ENCODE data around the gene CAP2.
"Not testable (repeated sequence)": the region's sequence is repeated elsewhere in the genome, so short reads cannot be mapped to it uniquely, and the experiment has no call there.

CAP2 gene

DNA sequence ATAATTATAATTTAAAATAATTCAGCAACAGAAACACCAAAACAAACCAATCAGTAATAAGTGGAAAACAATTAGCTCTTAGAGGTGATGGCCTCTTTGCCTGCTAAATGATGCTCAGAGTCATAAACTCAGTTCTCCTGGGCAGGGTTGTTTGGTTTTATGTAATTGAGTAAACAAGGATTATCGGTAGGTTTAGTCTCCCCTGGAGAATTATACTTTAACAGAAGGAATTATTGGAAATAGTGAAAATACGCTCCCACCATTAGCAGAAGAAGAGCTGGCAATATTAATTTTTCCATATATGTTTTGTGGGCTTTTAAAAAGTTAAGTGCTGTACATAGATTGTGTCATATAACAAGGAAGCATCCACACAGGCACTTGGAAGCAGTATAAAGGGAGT is 27.0 kb downstream of the CAP2 start:
- no peak overlapping the region for H3K4me3 ChIP-seq (replicated peaks; ENCODE audit: low read depth, low read length)
- TF ChIP-seq, protein P1, sequence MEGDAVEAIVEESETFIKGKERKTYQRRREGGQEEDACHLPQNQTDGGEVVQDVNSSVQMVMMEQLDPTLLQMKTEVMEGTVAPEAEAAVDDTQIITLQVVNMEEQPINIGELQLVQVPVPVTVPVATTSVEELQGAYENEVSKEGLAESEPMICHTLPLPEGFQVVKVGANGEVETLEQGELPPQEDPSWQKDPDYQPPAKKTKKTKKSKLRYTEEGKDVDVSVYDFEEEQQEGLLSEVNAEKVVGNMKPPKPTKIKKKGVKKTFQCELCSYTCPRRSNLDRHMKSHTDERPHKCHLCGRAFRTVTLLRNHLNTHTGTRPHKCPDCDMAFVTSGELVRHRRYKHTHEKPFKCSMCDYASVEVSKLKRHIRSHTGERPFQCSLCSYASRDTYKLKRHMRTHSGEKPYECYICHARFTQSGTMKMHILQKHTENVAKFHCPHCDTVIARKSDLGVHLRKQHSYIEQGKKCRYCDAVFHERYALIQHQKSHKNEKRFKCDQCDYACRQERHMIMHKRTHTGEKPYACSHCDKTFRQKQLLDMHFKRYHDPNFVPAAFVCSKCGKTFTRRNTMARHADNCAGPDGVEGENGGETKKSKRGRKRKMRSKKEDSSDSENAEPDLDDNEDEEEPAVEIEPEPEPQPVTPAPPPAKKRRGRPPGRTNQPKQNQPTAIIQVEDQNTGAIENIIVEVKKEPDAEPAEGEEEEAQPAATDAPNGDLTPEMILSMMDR (IDR thresholded peaks at IDR 0.05; ENCODE audit: low read depth, low read length, missing control alignments) = no peak
- no peak for DNase-seq (ENCODE audit: extremely low read depth, low read depth)

DNA sequence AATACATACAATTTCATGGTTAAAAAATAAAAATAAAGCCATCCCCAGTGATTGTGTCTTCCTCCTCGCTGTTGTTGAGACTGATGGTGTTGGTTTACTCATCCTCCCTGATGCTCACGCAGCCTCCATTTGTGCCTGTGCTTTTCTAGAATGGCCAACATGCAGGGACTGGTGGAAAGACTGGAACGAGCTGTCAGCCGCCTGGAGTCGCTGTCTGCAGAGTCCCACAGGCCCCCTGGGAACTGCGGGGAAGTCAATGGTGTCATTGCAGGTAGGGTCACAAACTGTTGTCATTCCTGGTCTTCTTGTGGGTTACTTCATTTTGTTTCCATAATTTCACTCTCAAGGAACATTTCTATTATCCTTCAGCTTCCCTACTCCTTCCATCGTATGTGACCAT is 28.0 kb downstream of the CAP2 start:
- H3K4me3 ChIP-seq (replicated peaks; ENCODE audit: low read depth, low read length) = no peak overlapping the region
- DNase-seq (ENCODE audit: extremely low read depth, low read depth) = no peak
- TF ChIP-seq, protein P1 (IDR thresholded peaks at IDR 0.05; ENCODE audit: low read depth, low read length, missing control alignments) = no peak

DNA sequence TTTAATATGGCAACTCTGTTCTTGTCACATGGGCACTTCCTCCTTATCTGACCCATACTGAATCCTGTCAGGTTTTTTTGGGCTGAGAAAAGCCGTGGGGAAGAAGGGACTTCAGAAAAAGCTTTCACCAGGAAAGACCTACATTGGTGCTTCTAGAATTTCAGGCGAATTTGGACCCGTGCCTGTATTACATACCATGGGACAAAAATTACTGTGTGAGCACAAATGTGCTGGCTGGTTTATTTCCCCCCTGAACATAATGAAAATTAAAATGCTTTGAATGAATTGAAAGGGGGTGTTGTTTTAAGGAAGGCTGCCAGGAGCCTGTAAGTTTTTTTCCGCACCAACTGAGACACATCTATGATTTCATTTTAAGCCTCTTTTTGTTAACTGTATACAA is 29.6 kb downstream of the CAP2 start:
- no peak overlapping the region for H3K4me3 ChIP-seq (replicated peaks; ENCODE audit: low read depth, low read length)
- TF ChIP-seq, protein P1 (IDR thresholded peaks at IDR 0.05; ENCODE audit: low read depth, low read length, missing control alignments) = no peak
- no peak for DNase-seq (ENCODE audit: extremely low read depth, low read depth)

DNA sequence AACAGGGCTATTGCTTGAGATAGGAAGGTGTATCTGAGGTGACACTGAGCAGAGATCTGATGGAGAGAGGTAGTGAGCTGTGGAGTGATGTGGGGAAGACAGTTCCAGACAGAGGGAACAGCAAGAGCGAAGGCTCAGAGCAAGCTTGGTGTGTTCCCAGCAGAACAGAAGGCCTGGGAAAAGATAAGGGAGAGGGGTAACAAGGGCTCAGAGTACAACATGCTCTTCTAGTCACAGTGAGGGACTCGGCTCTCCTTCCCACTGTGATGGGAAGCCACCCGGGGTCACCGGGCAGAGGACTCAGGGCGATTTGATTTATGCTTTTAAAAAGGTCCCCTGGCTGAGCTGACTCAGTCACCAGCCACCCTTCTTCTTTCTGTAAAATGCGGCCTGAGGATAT is 33.7 kb downstream of the CAP2 start:
- no peak for DNase-seq (ENCODE audit: extremely low read depth, low read depth)
- TF ChIP-seq, protein P1 (IDR thresholded peaks at IDR 0.05; ENCODE audit: low read depth, low read length, missing control alignments) = no peak
- H3K4me3 ChIP-seq (replicated peaks; ENCODE audit: low read depth, low read length) = no peak overlapping the region

DNA sequence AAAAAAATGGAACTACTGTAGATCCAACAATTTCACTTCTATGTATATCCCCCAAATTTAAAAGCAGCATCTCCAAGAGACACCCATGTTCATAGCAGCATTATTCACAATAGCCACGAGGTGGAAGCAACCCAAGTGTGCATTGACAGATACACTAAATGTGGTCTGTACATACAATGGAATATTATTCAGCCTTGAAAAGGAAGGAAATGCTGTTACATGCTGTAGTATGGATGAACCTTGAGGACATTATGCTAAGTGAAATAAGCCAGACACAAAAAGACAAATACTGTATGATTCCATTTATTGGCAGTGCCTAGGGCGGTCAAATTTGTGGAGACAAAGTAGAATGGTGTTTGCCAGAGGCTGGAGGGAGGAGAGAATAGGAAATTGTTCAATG is 34.2 kb downstream of the CAP2 start:
- H3K4me3 ChIP-seq (replicated peaks; ENCODE audit: low read depth, low read length) = no peak overlapping the region
- TF ChIP-seq, protein P1 (IDR thresholded peaks at IDR 0.05; ENCODE audit: low read depth, low read length, missing control alignments) = no peak
- DNase-seq (ENCODE audit: extremely low read depth, low read depth) = no peak

DNA sequence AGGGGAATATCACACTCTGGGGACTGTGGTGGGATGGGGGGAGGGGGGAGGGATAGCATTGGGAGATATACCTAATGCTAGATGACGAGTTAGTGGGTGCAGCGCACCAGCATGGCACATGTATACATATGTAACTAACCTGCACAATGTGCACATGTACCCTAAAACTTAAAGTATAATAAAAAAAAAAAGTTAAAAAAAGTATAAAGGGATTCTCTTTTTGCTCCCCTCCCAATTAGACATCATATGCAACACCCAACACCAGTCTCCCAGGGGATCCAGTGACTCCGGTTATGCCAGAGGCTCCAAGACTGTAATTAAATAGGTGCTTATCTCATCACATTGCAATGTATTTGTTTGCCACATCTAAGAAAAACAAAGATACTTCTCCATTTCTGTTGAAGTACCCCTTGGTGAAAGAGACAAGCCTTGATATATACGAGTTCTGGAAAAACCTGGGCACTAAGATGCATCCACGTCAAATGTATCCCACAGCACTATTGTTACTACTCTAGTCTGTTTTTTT is 35.3 kb downstream of the CAP2 start:
- not testable (repeated sequence) for H3K4me3 ChIP-seq (replicated peaks; ENCODE audit: low read depth, low read length); DNase-seq (ENCODE audit: extremely low read depth, low read depth)

DNA sequence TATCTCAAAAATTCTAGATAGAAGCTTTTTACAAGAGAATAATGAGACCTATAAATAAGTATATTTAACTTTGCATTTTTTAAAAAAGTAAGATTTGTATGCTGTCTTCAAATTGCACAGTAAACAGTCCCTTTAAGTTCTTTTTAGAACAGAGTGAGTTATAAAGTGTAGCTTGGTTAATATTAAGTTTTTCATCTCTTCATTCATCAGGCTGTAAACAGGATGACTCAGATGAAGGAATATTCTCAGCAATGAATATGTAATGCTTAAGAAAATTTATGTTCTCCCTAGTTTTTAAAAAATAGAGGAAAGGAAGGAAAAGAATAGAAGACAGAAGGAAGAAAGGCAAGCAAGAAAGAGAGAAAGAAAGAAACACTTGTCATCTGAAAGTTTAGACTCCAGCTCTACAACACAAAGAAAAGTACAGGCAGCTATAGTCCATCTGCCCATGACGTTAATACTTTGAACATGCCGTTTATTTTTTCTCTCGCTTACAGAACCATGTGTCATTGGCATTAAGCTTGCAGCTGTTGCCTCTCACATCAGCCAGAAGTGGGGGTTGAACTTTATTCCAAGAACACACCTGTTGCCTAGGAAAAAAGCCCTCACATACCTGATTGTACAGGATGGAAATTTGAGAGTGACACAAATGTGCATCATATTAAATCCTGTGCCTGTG is 36.1 kb downstream of the CAP2 start:
- no peak overlapping the region for H3K4me3 ChIP-seq (replicated peaks; ENCODE audit: low read depth, low read length)
- DNase-seq (ENCODE audit: extremely low read depth, low read depth) = no peak
- TF ChIP-seq, protein P1 (IDR thresholded peaks at IDR 0.05; ENCODE audit: low read depth, low read length, missing control alignments) = no peak

Data from HFF-Myc (cell line).